Activated CD8-positive, alpha-beta memory T cell treated with anti-CD3 and anti-CD28 coated beads for 36 hours (primary cell): ENCODE results near the gene AGO4. TPM values are rescaled to one million over a fixed set of nuclear protein-coding genes. Genes with fewer than 3 reads are reported as not detected.
"Not testable (repeated sequence)": the region's sequence is repeated elsewhere in the genome, so short reads cannot be mapped to it uniquely, and the experiment has no call there.

Source experiments
- CTCF ChIA-PET: fragments of 350-600 bp; sonication (Branson Sonifier 250); formaldehyde crosslinking; loops from one replicate; lab custom pipeline; 2021; ENCODE audit warnings: antibody characterized with exemption; lab: Charles Lee
- POLR2A ChIA-PET: fragments of 350-600 bp; sonication (Branson Sonifier 250); formaldehyde crosslinking; loops from one replicate; lab custom pipeline; 2021; ENCODE audit warnings: antibody characterized with exemption; lab: Charles Lee
- total RNA-seq, 2 experiments: library from RNA; stranded (reverse); gene quantifications; one replicate each; pipeline ENCODE4 v1.2.3, GENCODE V29; 2021

The AGO4 gene
- total RNA-seq, 2 experiments from 2014 or later: 5.7 to 7.3 TPM

DNA sequence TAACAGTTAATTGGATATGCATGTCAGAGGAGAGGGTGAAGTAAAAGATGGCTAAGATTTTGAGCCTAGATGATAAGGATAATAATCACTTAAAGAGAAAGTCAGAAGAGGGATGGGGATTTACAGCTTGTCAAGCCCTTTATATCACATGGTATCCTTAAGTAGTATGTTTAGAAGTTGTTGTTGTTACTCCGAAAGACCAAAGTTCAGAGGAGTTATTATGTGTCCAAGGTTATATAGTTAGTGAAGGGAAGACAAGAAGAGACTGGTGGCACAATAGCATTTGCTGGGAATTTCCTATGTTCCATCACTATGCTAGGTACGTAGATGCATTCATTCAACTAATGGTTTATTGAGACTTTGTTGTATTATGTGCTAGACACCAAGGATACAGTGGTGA, 44.4 kb downstream of the AGO4 start:
- CTCF ChIA-PET: no interaction called here
- POLR2A ChIA-PET: no interaction called here

DNA sequence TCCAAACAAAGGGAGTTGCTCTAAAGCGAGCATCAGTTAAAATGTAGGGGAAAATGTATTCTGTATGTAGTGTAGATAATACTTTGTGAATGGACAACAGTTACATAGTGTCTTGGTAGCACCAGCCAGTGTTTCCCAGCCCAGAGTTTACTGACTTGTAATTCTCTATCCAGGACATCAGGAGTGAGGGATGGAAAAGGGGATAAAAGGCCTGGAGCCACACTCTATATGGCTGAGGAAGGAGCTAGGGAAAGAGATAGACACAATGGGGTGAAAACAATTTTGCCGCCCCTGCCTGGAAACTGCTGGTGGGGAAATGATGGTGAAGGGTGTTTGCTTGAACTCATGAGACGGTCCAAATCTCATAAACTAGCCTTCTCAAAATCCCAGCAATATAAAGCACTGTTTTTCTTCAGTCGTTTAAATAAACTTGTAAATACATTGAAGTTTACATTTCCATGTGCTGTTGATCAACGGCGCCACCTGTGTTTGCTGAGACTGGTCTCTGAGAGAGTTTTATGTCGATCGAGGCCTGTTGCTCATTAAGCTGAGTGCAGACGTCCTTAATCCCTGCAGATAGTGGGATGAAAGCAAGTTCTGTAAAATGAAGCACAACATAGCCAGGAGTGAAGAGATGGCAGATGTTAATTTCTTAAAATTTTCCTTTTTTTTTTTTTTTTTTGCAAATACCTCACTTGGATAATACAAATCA, 47.3 kb downstream of the AGO4 start:
- POLR2A ChIA-PET: no interaction called here
- CTCF ChIA-PET: no interaction called here

DNA sequence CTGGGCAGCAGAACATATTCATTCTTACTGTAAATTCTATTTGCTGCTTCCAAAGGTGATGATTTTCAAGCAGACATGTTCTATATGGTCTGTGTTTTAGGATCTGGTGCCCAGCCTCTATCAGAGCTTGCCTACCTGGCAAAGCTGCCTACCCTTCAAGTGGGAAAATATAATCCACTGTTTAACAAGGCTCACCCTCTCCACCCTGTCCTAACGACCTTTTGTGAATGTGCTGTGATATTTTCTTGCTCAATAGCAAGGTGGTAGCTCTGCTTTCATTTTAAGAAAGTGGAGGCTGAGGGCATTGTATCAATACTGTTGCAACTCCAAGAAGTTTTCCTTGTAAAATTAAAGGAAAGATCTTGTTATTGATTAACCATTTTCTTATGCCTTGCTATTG, 49.1 kb downstream of the AGO4 start:
- ChIA-PET POLR2A (interaction anchor here (0.6 kb wide), 1 partner anchor 8 kb away, joined by 5 read pairs; no protein-coding TSS in a partner anchor), CTCF (no interaction called here)

DNA sequence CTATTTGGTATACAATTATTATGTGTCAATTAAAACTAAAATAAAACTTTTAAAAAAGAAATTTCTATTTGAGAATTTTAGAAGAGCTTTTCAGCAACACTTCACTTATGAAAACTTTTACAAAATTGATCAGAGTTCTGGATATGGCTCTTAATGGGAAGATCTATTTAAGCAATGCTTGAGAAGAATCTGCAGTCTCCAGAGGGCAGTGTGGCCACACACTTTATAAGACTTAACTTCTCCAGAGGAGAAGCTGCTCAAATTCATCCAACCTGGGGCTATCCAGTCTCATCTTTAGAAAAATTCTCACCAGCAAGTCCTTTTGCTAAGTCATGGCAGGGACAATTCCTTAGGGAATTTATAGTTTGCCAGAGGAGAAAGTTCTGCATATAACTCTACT, 50.0 kb downstream of the AGO4 start:
- POLR2A ChIA-PET: no interaction called here
- CTCF ChIA-PET: no interaction called here

DNA sequence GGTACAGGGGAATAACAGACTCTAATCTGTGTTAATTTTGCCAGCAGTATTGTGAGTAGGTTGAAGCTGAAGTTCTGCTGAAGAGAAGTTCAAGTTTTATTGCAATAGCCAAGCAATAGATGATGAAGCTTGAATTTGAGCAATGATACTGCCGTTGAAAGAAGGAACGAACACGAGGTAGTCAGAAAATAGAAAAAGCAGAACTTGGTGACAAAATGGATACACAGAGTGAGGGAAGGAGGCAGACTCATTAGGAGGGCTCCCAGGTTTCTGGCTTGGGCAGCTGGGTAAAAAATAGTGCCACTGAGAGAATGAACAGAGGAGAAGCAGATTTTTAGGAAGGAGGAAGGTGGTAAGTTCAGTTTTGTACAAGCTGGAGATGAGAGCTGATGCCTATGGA, 52.9 kb downstream of the AGO4 start:
- ChIA-PET CTCF (no interaction called here), POLR2A (no interaction called here)

DNA sequence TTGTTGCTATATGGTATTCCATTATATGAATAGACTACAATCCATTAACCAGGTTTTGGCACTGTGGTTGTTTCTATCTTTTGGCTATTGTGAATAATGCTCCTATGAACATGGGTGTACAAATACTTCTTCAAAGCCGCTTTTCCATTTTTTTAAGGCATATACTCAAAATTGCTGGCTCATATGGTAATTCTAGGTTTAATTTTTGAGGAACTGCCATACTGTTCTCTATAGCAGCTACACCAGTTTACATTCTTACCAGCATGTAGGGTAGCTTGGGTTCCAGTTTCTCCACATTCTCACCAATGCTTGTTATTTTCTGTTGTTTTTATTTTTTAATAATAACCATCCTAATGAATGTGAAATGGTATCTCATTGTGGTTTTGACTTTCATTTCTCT, 55.3 kb downstream of the AGO4 start:
- ChIA-PET CTCF (no interaction called here), POLR2A (no interaction called here)

DNA sequence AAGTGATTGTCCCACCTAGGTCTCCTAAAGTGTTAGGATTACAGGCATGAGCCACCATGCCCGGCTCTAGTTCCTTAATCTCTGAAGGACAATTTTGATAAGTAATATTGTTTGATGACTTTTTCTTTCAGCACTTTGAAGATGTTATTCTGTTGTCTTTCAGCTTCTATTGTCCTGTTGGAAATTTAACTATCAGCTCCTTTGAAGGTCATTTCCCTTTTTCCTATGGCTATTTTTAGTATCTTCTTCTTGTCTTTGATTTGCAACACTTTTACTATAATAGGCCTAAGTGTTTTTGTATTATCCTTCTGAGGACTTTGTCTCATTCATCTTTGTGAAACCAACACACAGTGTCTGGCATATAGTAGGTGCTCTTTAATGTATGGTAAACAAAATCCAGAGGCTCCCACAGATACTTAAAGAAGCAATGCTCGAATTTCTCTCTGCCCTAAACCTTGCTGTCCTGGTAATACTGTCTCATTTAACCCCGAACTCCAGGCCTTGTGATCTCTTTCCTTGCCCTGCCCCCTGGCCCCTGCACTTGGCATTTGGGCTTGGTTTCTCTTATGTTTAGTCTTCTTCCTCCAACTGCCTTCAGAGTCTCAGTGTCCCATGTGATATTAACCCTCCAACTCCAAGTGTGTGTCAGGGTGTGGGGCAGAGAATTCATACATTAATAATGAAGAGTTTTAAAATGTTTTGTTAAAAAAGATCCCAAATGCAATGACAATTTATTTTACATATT, 56.2 kb downstream of the AGO4 start:
- ChIA-PET POLR2A (no interaction called here), CTCF (no interaction called here)

DNA sequence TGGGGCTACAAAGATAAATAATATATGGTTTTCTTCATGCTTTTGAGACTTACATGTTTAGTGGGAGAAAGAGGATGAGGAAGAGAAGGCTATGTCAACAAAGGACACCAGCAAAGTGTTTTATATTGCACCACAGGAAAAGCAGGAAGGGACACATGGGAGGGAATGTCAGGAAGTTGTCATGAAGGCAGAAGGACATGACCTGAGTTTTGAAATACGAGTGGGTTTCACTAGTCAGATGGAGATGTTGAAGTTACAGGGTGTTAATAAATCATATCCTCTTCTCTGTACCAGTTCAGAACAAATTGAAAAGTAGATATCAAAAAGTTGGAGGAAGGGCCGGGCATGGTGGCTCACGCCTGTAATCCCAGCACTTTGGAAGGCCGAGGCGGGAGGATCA, 57.0 kb downstream of the AGO4 start:
- CTCF ChIA-PET: no interaction called here
- POLR2A ChIA-PET: interaction anchor here (0.6 to 0.7 kb wide), 2 partner anchors 8 to 189 kb away, joined by 3 to 5 read pairs; no protein-coding TSS in a partner anchor

DNA sequence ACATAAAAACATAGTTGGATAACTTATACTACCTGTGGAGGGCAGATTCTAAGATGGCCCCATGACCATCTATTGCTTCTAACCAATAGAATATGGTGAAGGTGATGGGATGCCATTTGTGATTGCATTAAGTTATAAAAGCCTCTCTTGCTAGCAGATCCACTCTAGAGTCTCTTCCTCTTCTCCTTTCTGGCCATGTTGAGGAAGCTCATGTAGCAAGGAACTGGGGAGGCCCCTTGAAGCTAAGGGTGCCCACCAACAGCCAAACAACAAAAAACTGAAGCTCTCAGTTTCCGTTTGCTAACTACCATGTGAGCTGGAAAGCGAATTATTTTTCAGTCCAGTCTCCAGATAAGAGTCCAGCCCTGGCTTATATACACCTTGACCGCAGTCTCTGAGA, 59.2 kb downstream of the AGO4 start:
- ChIA-PET POLR2A (interaction anchor here (0.7 kb wide), 1 partner anchor 145 kb away, joined by 10 read pairs; no protein-coding TSS in a partner anchor), CTCF (no interaction called here)

DNA sequence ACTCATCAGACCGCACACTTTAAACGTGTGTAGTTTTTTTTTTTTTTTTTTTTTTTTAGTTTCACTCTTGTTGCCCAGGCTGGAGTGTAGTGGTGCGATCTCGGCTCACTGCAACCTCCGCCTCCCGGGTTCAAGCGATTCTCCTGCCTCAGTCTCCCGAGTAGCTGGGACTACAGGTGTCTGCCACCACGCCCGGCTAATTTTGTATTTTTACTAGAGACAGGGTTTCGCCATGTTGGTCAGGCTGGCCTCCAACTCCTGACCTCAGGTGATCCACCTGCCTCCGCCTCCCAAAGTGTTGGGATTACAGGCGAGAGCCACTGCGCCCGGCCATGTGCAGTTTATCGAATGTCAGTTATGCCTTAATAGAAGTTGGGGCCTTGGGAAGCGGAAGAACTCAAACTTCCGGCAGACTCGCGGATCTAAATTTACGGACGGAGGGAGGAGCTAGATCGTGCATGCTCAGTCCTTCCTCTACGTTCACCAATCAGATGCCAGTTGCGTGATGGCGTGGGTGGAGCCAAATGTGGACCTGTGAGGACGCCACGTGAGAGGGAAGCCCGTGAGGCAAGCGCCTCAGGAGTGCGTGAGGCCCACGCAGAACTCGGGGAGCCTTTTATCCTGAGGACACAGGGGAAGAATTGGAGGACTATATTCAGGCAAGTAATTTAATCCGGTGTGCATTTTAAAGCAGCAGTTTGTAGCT, 61.6 kb downstream of the AGO4 start:
- POLR2A ChIA-PET: not testable (repeated sequence)

DNA sequence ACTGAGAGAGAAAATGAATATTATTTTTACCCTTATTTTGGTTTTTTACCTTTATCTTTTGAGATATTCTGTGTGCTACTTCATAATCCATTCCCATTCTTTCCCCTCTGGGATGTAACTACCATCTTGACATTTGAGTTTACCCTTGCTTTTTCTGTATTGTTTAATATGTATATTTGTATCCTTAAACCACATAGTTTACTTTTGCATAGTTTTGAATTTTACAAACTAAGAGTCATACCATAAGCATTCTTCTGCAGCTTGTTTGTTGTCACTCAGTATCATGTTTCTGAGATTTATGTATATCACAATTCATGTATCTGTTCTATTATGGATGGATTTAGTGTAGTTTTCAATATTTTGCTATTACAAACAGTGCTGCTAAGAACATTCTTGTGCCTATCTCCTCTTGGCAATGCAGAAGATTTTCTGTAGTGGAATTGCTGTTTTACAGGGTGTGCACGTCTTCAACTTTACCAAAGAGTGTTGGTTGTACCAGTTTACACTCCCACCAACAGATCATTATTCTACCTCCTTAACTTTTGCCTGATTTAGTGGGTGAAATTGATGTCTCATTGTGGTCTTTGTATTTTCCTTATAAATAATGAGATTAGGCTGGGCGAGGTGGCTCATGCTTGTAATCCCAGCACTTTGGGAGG, 63.0 kb downstream of the AGO4 start:
- ChIA-PET CTCF (no interaction called here), POLR2A (no interaction called here)

More for the DNA sequence above, 61.6 kb downstream of the AGO4 start:
- CTCF ChIA-PET: not testable (repeated sequence)

DNA sequence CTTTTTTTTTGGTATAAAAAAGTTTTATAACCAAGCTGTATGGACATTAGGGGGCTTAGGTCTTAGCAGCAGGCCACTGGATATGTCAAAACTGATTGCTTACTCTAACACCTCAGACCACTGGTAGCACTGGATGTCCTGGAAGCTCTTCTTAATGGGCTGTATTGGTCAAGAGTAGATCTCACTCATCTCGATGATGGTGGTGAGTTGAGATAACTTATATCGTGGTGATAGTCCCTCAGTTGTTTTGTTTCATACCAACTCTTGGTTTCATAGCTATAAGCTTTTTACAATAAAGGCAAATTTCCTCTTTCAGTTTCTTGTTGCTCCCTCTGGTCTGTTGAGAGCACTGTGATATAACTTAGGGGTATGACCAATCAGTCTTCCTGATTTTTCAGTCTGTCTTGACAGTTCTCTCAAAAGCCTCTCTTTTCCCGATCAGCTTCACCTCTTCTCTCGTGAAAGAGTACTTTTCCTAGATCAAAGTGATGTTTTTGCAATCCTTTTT, 65.5 kb downstream of the AGO4 start:
- CTCF ChIA-PET: interaction anchor here (0.8 kb wide), 1 partner anchor 10 kb away, joined by 4 read pairs; the partner anchor contains the start of gene AGO1
- POLR2A ChIA-PET: no interaction called here

DNA sequence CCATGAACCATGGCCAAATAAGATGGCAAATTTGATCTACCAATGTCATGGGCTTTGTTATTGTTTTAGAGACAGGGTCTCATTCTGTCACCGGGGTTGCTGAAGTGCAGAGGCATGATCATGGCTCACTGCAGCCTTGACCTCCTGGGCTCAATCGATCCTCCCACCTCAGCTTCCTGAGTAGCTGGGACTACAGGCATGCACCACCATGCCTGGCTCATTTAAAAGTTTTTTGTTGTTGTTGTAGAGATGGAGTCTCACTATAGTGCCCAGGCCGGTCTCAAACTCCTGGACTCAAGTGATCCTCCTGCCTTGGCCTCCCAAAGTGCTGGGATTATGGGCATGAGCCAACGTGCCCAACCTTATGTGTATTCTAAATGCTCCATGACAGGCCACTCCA, 66.3 kb downstream of the AGO4 start:
- CTCF ChIA-PET, POLR2A ChIA-PET: not testable (repeated sequence)

DNA sequence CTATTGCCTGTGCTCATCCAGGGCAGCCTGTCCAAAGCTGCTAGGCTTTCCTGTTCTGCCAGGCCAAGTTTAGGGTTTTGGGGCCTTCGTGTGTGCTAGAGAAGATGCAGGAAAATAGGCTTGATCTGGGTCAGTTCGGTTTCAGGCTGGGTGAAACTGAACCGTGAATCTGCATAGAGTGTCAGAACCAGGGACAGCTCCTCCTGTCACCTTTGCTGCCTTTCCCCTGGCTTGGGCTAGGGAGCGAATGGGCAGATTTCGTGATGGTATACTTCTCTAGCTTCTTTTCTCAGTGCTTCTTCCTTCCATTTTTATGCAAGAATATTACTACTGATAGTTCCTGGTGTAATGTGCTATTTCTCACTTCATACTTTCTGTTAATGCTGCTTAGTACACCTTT, 69.2 kb downstream of the AGO4 start:
- POLR2A ChIA-PET: no interaction called here

DNA sequence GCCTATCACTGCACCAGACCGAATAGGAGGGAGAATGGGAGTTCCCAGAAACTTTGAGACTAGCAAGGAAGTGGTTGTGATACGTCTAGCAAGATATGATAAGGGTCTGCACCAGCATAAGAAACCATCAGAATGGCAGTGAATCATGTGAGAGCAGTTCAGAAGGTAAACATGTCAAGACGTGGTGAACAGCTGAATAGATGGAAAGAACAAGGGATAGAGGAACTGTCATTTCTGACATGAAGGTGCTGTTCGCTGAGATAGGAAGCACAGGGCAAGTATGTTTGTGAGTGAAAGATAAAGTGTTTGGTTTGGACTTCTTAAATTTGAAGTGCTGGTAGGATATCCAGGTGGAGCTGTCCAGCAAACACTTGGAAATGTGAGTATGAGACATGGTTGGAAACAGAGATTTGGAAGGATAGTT, 74.0 kb downstream of the AGO4 start:
- POLR2A ChIA-PET: no interaction called here
- CTCF ChIA-PET: interaction anchor here (0.6 to 1.4 kb wide), 2 partner anchors 126 to 260 kb away, joined by 3 to 4 read pairs; no protein-coding TSS in a partner anchor

More for the DNA sequence above, 69.2 kb downstream of the AGO4 start:
- CTCF ChIA-PET: no interaction called here

DNA sequence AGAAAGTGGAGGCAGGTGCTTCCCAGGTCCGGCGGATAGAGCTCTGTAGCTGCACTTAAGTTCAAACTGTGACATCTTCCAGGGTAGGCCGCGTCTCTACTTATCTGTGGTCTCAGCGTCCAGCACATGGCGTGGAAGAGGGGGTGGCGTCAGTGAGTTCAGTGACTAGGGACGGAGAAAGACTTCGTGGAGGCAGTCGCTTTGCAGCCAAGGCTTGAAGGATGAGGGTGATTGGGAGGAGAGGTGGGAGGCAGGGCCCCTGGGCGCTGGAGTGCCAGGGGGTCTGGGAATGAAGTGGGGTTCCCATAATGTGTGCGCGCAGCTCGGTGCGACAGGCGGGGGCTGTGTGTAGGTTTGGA, 74.7 kb downstream of the AGO4 start:
- ChIA-PET CTCF (interaction anchor here (1.4 kb wide), 1 partner anchor 126 kb away, joined by 3 read pairs; no protein-coding TSS in a partner anchor), POLR2A (no interaction called here)

DNA sequence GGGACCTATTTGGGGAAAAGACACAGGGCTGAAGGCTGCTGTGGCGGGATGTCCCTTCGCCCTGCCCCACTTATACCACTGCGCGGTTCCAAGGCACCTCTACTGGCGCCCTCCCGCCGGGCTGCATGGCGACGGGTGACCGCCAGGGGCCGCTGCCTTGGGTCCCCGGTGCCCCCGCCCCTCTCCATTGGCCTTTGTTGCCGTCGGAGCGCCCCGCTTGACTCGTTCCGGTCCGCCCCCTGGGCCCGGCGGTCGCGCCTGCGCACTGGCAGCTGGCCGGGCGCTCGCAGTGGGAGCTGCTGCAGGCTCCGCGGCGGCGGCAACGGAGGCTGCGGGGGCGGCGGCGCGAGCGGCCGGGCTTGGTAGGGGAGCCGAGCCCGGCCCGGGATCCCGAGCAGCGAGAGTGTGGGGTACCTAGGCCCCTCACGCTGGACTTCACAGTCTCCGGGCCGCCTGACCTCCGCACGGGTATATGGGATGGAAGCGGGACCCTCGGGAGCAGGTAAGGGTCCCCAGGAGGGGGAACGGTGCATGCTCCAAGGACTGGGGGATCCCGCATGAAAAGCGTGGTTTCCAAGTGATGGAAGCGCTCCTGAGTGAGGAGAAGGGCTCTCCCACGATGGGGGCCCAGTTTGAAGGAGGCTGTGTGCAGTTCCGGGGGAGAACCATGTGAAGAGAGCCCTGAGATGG, 75.3 kb downstream of the AGO4 start, which contains the start of gene AGO1:
Gene AGO1, plus strand, starts transcription at position 265 of the 690 bp plus-strand sequence. Its CDS starts 213 bp downstream, at position 478.
- ChIA-PET CTCF (interaction anchor here (0.6 to 1.8 kb wide), 6 partner anchors 9 to 166 kb away, joined by 3 to 5 read pairs (median 4); partner anchors contain the start of gene AGO3), POLR2A (interaction anchor here (0.6 kb wide), 1 partner anchor 431 kb away, joined by 3 read pairs; no protein-coding TSS in a partner anchor)

DNA sequence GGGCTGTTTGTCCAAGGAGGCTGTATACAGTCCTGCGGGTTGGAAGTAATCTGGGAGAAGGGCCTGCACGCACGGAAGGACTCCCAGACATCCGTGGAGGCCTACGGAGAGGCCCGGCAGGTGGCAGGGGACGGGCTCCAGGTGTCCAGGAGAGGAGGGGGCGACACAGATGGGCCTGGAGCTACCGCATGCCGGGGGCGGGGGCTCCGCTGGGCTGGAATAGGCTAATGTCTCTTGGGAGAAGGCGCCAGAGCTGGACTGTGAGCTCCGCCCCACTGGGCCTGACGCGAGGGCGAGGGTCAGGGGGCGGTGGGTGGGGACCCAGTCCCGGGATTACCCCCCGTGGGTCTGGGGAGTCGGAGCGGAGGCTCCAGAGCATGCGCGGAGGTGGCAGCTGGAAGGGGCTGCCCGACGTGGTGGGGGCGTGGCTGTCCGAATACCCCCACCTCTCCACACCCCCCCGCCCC, 75.9 kb downstream of the AGO4 start:
- ChIA-PET POLR2A (interaction anchor here (0.6 kb wide), 2 partner anchors 47 to 431 kb away, joined by 3 read pairs; partner anchors contain the start of gene AGO3), CTCF (interaction anchor here (0.6 to 1.8 kb wide), 5 partner anchors 9 to 165 kb away, joined by 4 to 5 read pairs (median 4); partner anchors contain the start of gene AGO3)
